ENCODE data around the gene SLC35G1.

- TF ChIP-seq, protein P1, sequence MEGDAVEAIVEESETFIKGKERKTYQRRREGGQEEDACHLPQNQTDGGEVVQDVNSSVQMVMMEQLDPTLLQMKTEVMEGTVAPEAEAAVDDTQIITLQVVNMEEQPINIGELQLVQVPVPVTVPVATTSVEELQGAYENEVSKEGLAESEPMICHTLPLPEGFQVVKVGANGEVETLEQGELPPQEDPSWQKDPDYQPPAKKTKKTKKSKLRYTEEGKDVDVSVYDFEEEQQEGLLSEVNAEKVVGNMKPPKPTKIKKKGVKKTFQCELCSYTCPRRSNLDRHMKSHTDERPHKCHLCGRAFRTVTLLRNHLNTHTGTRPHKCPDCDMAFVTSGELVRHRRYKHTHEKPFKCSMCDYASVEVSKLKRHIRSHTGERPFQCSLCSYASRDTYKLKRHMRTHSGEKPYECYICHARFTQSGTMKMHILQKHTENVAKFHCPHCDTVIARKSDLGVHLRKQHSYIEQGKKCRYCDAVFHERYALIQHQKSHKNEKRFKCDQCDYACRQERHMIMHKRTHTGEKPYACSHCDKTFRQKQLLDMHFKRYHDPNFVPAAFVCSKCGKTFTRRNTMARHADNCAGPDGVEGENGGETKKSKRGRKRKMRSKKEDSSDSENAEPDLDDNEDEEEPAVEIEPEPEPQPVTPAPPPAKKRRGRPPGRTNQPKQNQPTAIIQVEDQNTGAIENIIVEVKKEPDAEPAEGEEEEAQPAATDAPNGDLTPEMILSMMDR (IDR thresholded peaks at IDR 0.05) = no peak
- no peak for TF ChIP-seq POLR2A (IDR thresholded peaks at IDR 0.05)
Observed at GRCh38 chr10:93876381-93876780, 17.4 kb upstream of the SLC35G1 start.
